H9 (cell line): ENCODE measurements around the gene ROCK2. TPM values are rescaled to one million over a fixed set of nuclear protein-coding genes. Genes with fewer than 3 reads are reported as not detected.

Experiments used
- DNase-seq: peaks from one replicate; pipeline ENCODE4 v3.0.0-alpha.2; 2017
- H2AFZ ChIP-seq: one replicate; pipeline ENCODE4 v1.6.1; 2013; ENCODE audit warnings: mild to moderate bottlenecking, low read length, control low read depth, moderate library complexity
- H2AK5ac ChIP-seq: 2 replicates; pipeline ENCODE4 v1.6.1; 2013; ENCODE audit warnings: low read length, control low read depth, mixed read lengths; ENCODE audit not compliant: insufficient read length
- H2BK120ac ChIP-seq: one replicate; pipeline ENCODE4 v1.6.1; 2013; ENCODE audit warnings: low read depth, mild to moderate bottlenecking, low read length, control low read depth, inconsistent platforms; ENCODE audit not compliant: poor library complexity, severe bottlenecking
- H2BK12ac ChIP-seq: 2 replicates; pipeline ENCODE4 v1.6.1; 2013; ENCODE audit warnings: low read length, control low read depth, mixed read lengths, low read depth; ENCODE audit not compliant: insufficient read length
- H2BK15ac ChIP-seq: 2 replicates; pipeline ENCODE4 v1.6.1; 2013; ENCODE audit warnings: low read depth, low read length, control low read depth
- H2BK20ac ChIP-seq: one replicate; pipeline ENCODE4 v1.6.1; 2013; ENCODE audit warnings: low read depth, mild to moderate bottlenecking, low read length, control low read depth, inconsistent platforms; ENCODE audit not compliant: poor library complexity, severe bottlenecking
- H2BK5ac ChIP-seq: 2 replicates; pipeline ENCODE4 v1.6.1; 2013; ENCODE audit warnings: low read length, control low read depth, mixed read lengths; ENCODE audit not compliant: insufficient read length
- H3K14ac ChIP-seq: 2 replicates; pipeline ENCODE4 v1.6.1; 2013; ENCODE audit warnings: low read length, control low read depth; ENCODE audit not compliant: insufficient read depth
- H3K18ac ChIP-seq: 2 replicates; pipeline ENCODE4 v1.6.1; 2013; ENCODE audit warnings: low read depth, mild to moderate bottlenecking, mixed read lengths, low read length, control low read depth; ENCODE audit not compliant: insufficient read length
- H3K23ac ChIP-seq: 2 replicates; pipeline ENCODE4 v1.6.1; 2013; ENCODE audit warnings: low read length, control low read depth, mixed read lengths, low read depth; ENCODE audit not compliant: insufficient read length
- H3K23me2 ChIP-seq: 2 replicates; pipeline ENCODE4 v1.6.1; 2013; ENCODE audit warnings: low read depth, mild to moderate bottlenecking, mixed read lengths, low read length, control low read depth; ENCODE audit not compliant: insufficient read length, poor library complexity, severe bottlenecking
- H3K27ac ChIP-seq: 2 replicates; pipeline ENCODE4 v1.5.1; 2013; ENCODE audit warnings: low read length, control low read depth, mixed read lengths, low read depth; ENCODE audit not compliant: insufficient read length
- H3K27me3 ChIP-seq: 2 replicates; pipeline ENCODE4 v1.6.1; 2013; ENCODE audit warnings: low read length, control low read depth, inconsistent platforms; ENCODE audit not compliant: insufficient read depth
- H3K4ac ChIP-seq: 2 replicates; pipeline ENCODE4 v1.6.1; 2013; ENCODE audit warnings: low read depth, mild to moderate bottlenecking, control low read depth, inconsistent platforms, low read length, moderate library complexity
- H3K4me1 ChIP-seq: 2 replicates; pipeline ENCODE4 v1.6.1; 2013; ENCODE audit warnings: low read length, control low read depth, inconsistent platforms; ENCODE audit not compliant: insufficient read depth
- H3K4me2 ChIP-seq: 2 replicates; pipeline ENCODE4 v1.6.1; 2013; ENCODE audit warnings: low read length, control low read depth, mixed read lengths; ENCODE audit not compliant: insufficient read length, insufficient read depth
- H3K56ac ChIP-seq: 2 replicates; pipeline ENCODE4 v1.6.1; 2013; ENCODE audit warnings: low read depth, mild to moderate bottlenecking, mixed read lengths, low read length, control low read depth; ENCODE audit not compliant: insufficient read length
- H3K79me1 ChIP-seq: 2 replicates; pipeline ENCODE4 v1.6.1; 2013; ENCODE audit warnings: low read depth, mild to moderate bottlenecking, moderate library complexity, low read length, control low read depth, inconsistent platforms; ENCODE audit not compliant: insufficient read depth, poor library complexity, severe bottlenecking
- H3K79me2 ChIP-seq: 2 replicates; pipeline ENCODE4 v1.6.1; 2013; ENCODE audit warnings: low read length, control low read depth, inconsistent platforms; ENCODE audit not compliant: insufficient read depth
- H3K9ac ChIP-seq: 2 replicates; pipeline ENCODE4 v1.6.1; 2013; ENCODE audit warnings: low read length, control low read depth, mixed read lengths; ENCODE audit not compliant: insufficient read length; ENCODE audit errors: extremely low read depth
- H3K9me3 ChIP-seq: one replicate; pipeline ENCODE4 v1.6.1; 2013; ENCODE audit warnings: low read depth, low read length, inconsistent platforms; ENCODE audit not compliant: control insufficient read depth
- H3T11ph ChIP-seq: one replicate; pipeline ENCODE4 v1.6.1; 2013; ENCODE audit warnings: mild to moderate bottlenecking, low read length, control low read depth, inconsistent platforms
- H4K20me1 ChIP-seq: one replicate; pipeline ENCODE4 v1.6.1; 2013; ENCODE audit not compliant: control insufficient read depth, insufficient read length, insufficient read depth
- H4K5ac ChIP-seq: 2 replicates; pipeline ENCODE4 v1.6.1; 2013; ENCODE audit warnings: low read depth, mild to moderate bottlenecking, mixed read lengths, low read length, control low read depth; ENCODE audit not compliant: insufficient read length
- H4K8ac ChIP-seq: replicated peaks from 2 replicates; pipeline ENCODE4 v1.6.1; 2013; ENCODE audit warnings: low read length, control low read depth, mixed read lengths, low read depth; ENCODE audit not compliant: insufficient read length
- H4K91ac ChIP-seq: 2 replicates; pipeline ENCODE4 v1.6.1; 2013; ENCODE audit warnings: low read depth, mild to moderate bottlenecking, moderate library complexity, mixed read lengths, low read length, control low read depth; ENCODE audit not compliant: insufficient read length
- H3K27ac Mint-ChIP-seq, 3 experiments: 2 replicates in 2 of 3; 3 replicates in 1 of 3; pipeline ENCODE4 v1.8.0; 2020 to 2021; ENCODE audit warnings: mixed read lengths in 3 of 3, mild to moderate bottlenecking in 1 of 3, moderate library complexity in 1 of 3
- H3K27me3 Mint-ChIP-seq: 2 replicates; pipeline ENCODE4 v1.8.0; 2021; ENCODE audit warnings: low read depth, mild to moderate bottlenecking, moderate library complexity, mixed read lengths
- H3K36me3 Mint-ChIP-seq, 3 experiments: 2 replicates in 2 of 3; 3 replicates in 1 of 3; pipeline ENCODE4 v1.8.0; 2020 to 2021; ENCODE audit warnings: low read depth in 3 of 3, mixed read lengths in 3 of 3; ENCODE audit not compliant: insufficient read depth in 1 of 3
- H3K4me1 Mint-ChIP-seq, 2 experiments: 2 replicates each; pipeline ENCODE4 v1.8.0; 2020; ENCODE audit warnings: mixed read lengths in 2 of 2
- H3K4me3 Mint-ChIP-seq, 2 experiments: 2 replicates in 1 of 2; 3 replicates in 1 of 2; pipeline ENCODE4 v1.8.0; 2020 to 2021; ENCODE audit warnings: mild to moderate bottlenecking in 2 of 2, mixed read lengths in 2 of 2, moderate library complexity in 1 of 2
- H3K9me3 Mint-ChIP-seq, 2 experiments: 2 replicates in 1 of 2; 3 replicates in 1 of 2; pipeline ENCODE4 v1.8.0; 2020; ENCODE audit warnings: mild to moderate bottlenecking in 2 of 2, mixed read lengths in 2 of 2, moderate library complexity in 1 of 2
- WGBS: extraction: QIAGEN DNeasy Blood & Tissue Kit; methylation state at CpG from one replicate; pipeline ENCODE4 v1.1.7; 2013; ENCODE audit warnings: missing lambda C conversion rate, low lambda C conversion rate, mixed read lengths; ENCODE audit not compliant: insufficient read length; ENCODE audit errors: extremely low coverage; 5-methylcytosine and 5-hydroxymethylcytosine counted together
- total RNA-seq: library from RNA; stranded (reverse); gene quantifications from 2 replicates; pipeline ENCODE4 v1.2.1, GENCODE V29; 2021
- TF ChIP-seq, protein P1 (sequence below): fragments of 200-600 bp; sonication (generic); conservative IDR thresholded peaks from 3 replicates; pipeline ENCODE4 v1.8.0; 2021; ENCODE audit warnings: antibody characterized with exemption, mild to moderate bottlenecking

The ROCK2 gene
- total RNA-seq, 1 experiment from 2014 or later: 33.2 TPM

DNA sequence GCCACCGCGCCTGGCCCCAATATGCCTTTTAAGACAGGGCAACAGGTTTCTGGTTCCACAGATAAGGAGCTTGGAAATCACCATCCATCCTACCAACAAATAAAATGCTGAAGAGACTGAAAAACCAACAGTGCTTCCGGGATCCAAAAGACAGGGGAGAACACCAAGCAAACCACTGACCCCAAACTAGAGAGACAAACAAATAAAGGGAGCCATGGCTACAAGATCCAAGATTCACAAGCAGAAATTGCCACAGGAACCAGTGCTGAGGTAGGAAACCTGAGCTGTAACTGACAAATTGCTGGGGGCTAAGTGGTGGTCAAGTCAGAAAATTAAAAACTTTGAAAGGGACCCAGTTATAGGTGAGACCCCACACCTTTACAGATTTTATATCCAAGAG is 76.5 kb downstream of the ROCK2 start:
- H3K27ac Mint-ChIP-seq: peak overlapping the region in 1 of 3 experiments; percentile 71; a peak in 3 of 7 replicates
- Histone ChIP-seq H3K56ac (no peak overlapping the region), H4K5ac (no peak overlapping the region), H3K27ac (no peak overlapping the region), H3K9me3 (no peaks in the 10 kb centered on the region), H3K14ac (no peak overlapping the region), H2AK5ac (no peak overlapping the region), H3K27me3 (no peaks in the 10 kb centered on the region), H3K4me2 (no peak overlapping the region), H2AFZ (no peak overlapping the region), H3K23me2 (no peaks in the 10 kb centered on the region), H3K79me2 (no peaks in the 10 kb centered on the region), H2BK120ac (no peak overlapping the region), H3K23ac (no peak overlapping the region), H2BK5ac (no peak overlapping the region), H4K8ac (no peak overlapping the region), H3K18ac (no peak overlapping the region), H3K79me1 (no peaks in the 10 kb centered on the region), H2BK20ac (no peak overlapping the region), H4K91ac (no peak overlapping the region), H2BK12ac (no peak overlapping the region), H4K20me1 (no peaks in the 10 kb centered on the region), H3K4ac (no peak overlapping the region), H3K4me1 (no peaks in the 10 kb centered on the region), H3K9ac (no peak overlapping the region), H2BK15ac (no peak overlapping the region), H3T11ph (no peak overlapping the region)
- no peak overlapping the region for H3K4me3 Mint-ChIP-seq
- no peak for DNase-seq
- no peaks in the 10 kb centered on the region for H3K9me3 Mint-ChIP-seq
- H3K4me1 Mint-ChIP-seq: no peaks in the 10 kb centered on the region
- TF ChIP-seq, protein P1, sequence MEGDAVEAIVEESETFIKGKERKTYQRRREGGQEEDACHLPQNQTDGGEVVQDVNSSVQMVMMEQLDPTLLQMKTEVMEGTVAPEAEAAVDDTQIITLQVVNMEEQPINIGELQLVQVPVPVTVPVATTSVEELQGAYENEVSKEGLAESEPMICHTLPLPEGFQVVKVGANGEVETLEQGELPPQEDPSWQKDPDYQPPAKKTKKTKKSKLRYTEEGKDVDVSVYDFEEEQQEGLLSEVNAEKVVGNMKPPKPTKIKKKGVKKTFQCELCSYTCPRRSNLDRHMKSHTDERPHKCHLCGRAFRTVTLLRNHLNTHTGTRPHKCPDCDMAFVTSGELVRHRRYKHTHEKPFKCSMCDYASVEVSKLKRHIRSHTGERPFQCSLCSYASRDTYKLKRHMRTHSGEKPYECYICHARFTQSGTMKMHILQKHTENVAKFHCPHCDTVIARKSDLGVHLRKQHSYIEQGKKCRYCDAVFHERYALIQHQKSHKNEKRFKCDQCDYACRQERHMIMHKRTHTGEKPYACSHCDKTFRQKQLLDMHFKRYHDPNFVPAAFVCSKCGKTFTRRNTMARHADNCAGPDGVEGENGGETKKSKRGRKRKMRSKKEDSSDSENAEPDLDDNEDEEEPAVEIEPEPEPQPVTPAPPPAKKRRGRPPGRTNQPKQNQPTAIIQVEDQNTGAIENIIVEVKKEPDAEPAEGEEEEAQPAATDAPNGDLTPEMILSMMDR: no peak
- no CpG with 5 or more reads among the region's 3 CpGs for WGBS
- peaks cover 0 to 16% (median 8%) of the 10 kb centered on the region in 3 experiments; a peak in 4 of 7 replicates for H3K36me3 Mint-ChIP-seq
- H3K27me3 Mint-ChIP-seq: no peaks in the 10 kb centered on the region
